NCI-H226 (cell line): ENCODE data around the gene UNC50.
"Not testable (repeated sequence)": the region's sequence is repeated elsewhere in the genome, so short reads cannot be mapped to it uniquely, and the experiment has no call there.

Experiments
- DNase-seq: peaks from one replicate; pipeline ENCODE4 v3.0.0-alpha.2; 2015

UNC50 gene

GRCh38 chr2:98615481-98615880 is 7.1 kb downstream of the UNC50 start:
- DNase-seq, result no peak

- no peak for DNase-seq
These were observed 8.8 kb downstream of the UNC50 start for GRCh38 chr2:98617149-98617548.

- DNase-seq, result peak; percentile 49
These were observed 15.3 kb downstream of the UNC50 start for GRCh38 chr2:98623657-98624056.

GRCh38 chr2:98632351-98632750 is 24.0 kb downstream of the UNC50 start:
- DNase-seq, result no peak

GRCh38 chr2:98634406-98635092 is 26.2 kb downstream of the UNC50 start:
- DNase-seq, result no peak

- DNase-seq, result no peak
These were observed 29.2 kb downstream of the UNC50 start for GRCh38 chr2:98637401-98638147.

- peak; percentile 67 for DNase-seq
These were observed 35.2 kb downstream of the UNC50 start for GRCh38 chr2:98643496-98644100.

GRCh38 chr2:98647636-98648035 is 39.2 kb downstream of the UNC50 start:
- peak; percentile 76 for DNase-seq

- no peak for DNase-seq
These were observed 40.1 kb downstream of the UNC50 start for GRCh38 chr2:98648451-98648850.

- peak; percentile 61 for DNase-seq
These were observed 41.0 kb downstream of the UNC50 start for GRCh38 chr2:98649135-98649991.

GRCh38 chr2:98649992-98650375 is 41.6 kb downstream of the UNC50 start:
- DNase-seq, result no peak

- DNase-seq, result no peak
These were observed 42.6 kb downstream of the UNC50 start for GRCh38 chr2:98650998-98651397.

GRCh38 chr2:98654699-98655495 is 46.5 kb downstream of the UNC50 start:
- no peak for DNase-seq

GRCh38 chr2:98656800-98657199 is 48.4 kb downstream of the UNC50 start:
- no peak for DNase-seq

- DNase-seq, result no peak
These were observed 50.6 kb downstream of the UNC50 start for GRCh38 chr2:98658816-98659490.

GRCh38 chr2:98659491-98659840 is 51.1 kb downstream of the UNC50 start:
- not testable (repeated sequence) for DNase-seq

- no peak for DNase-seq
These were observed 55.2 kb downstream of the UNC50 start for GRCh38 chr2:98663511-98664090.

- DNase-seq, result peak; percentile 83
These were observed 55.9 kb downstream of the UNC50 start for GRCh38 chr2:98664323-98664722.

GRCh38 chr2:98665677-98666076 is 57.3 kb downstream of the UNC50 start:
- DNase-seq, result no peak
